ENCODE results near the gene GCKR.

Gene GCKR

GRCh38 chr2:27461118-27461517 is 35.5 kb upstream of the GCKR start:
- no peak for DNase-seq
- H3K4me3 ChIP-seq (ENCODE audit: insufficient read depth in 1 of 2, low read depth in 1 of 2, low read length in 2 of 2): no peak overlapping the region
- no peak overlapping the region for H3K4ac ChIP-seq (ENCODE audit: low read depth in 1 of 2, low read length in 2 of 2)
- peaks cover 34 to 77% of the 10 kb centered on the region in 2 experiments for H3K36me3 ChIP-seq (ENCODE audit: control insufficient read depth in 1 of 2, insufficient read depth in 2 of 2, low read depth in 1 of 2, low read length in 2 of 2)
- H2AFZ ChIP-seq (ENCODE audit: low read depth, low read length): no peak overlapping the region
- no peak overlapping the region for H3K4me2 ChIP-seq (ENCODE audit: low read length, poor library complexity, severe bottlenecking)
- H2BK5ac ChIP-seq (ENCODE audit: low read depth, low read length, poor library complexity, severe bottlenecking): no peak overlapping the region
- H2AK5ac ChIP-seq (ENCODE audit: low read length, severe bottlenecking): no peak overlapping the region
- no peak overlapping the region for H4K91ac ChIP-seq (ENCODE audit: low read length)
- H2BK12ac ChIP-seq (ENCODE audit: low read length in 2 of 2): no peak overlapping the region
- H2BK120ac ChIP-seq (ENCODE audit: low read depth, low read length): no peak overlapping the region
- no peaks in the 10 kb centered on the region for H3K79me1 ChIP-seq (replicated peaks; ENCODE audit: low read length, poor library complexity, severe bottlenecking)
- H2BK15ac ChIP-seq (ENCODE audit: low read depth, poor library complexity, severe bottlenecking): no peak overlapping the region
- no peaks in the 10 kb centered on the region for H3K9me3 ChIP-seq (ENCODE audit: control insufficient read depth, low read length)
- no peak overlapping the region for H3K23ac ChIP-seq (ENCODE audit: low read length in 2 of 2)
- no peak overlapping the region for H3K14ac ChIP-seq (ENCODE audit: low read length in 2 of 2)
- WGBS: 96% methylated on average over 8 of the region's 8 CpGs
- no peak overlapping the region for H3K27ac ChIP-seq (ENCODE audit: low read length, poor library complexity, severe bottlenecking)
- H4K8ac ChIP-seq (ENCODE audit: low read length): no peak overlapping the region
- H3K18ac ChIP-seq (ENCODE audit: low read depth in 1 of 2, low read length in 2 of 2): no peak overlapping the region
- H3K9ac ChIP-seq (ENCODE audit: low read length): no peak overlapping the region
- H3K4me1 ChIP-seq (ENCODE audit: control insufficient read depth, insufficient read depth, low read depth, low read length): peaks cover 3% of the 10 kb centered on the region
- H3K27me3 ChIP-seq (ENCODE audit: control insufficient read depth in 1 of 2, insufficient read depth in 1 of 2, low read length in 2 of 2): no peaks in the 10 kb centered on the region

GRCh38 chr2:27464443-27464842 is 32.2 kb upstream of the GCKR start:
- Histone ChIP-seq H2BK12ac (ENCODE audit: low read length in 2 of 2) (no peak overlapping the region), H2BK5ac (ENCODE audit: low read depth, low read length, poor library complexity, severe bottlenecking) (no peak overlapping the region), H3K4ac (ENCODE audit: low read depth in 1 of 2, low read length in 2 of 2) (no peak overlapping the region), H3K79me1 (replicated peaks; ENCODE audit: low read length, poor library complexity, severe bottlenecking) (no peaks in the 10 kb centered on the region), H3K4me1 (ENCODE audit: control insufficient read depth, insufficient read depth, low read depth, low read length) (peaks cover 3% of the 10 kb centered on the region), H3K27ac (ENCODE audit: low read length, poor library complexity, severe bottlenecking) (no peak overlapping the region), H4K8ac (ENCODE audit: low read length) (no peak overlapping the region), H2BK15ac (ENCODE audit: low read depth, poor library complexity, severe bottlenecking) (no peak overlapping the region), H3K23ac (ENCODE audit: low read length in 2 of 2) (no peak overlapping the region), H3K4me3 (ENCODE audit: insufficient read depth in 1 of 2, low read depth in 1 of 2, low read length in 2 of 2) (no peak overlapping the region), H3K9me3 (ENCODE audit: control insufficient read depth, low read length) (no peaks in the 10 kb centered on the region), H2AK5ac (ENCODE audit: low read length, severe bottlenecking) (no peak overlapping the region), H3K27me3 (ENCODE audit: control insufficient read depth in 1 of 2, insufficient read depth in 1 of 2, low read length in 2 of 2) (no peaks in the 10 kb centered on the region), H4K91ac (ENCODE audit: low read length) (no peak overlapping the region), H3K18ac (ENCODE audit: low read depth in 1 of 2, low read length in 2 of 2) (no peak overlapping the region), H3K9ac (ENCODE audit: low read length) (no peak overlapping the region), H2BK120ac (ENCODE audit: low read depth, low read length) (no peak overlapping the region), H3K36me3 (ENCODE audit: control insufficient read depth in 1 of 2, insufficient read depth in 2 of 2, low read depth in 1 of 2, low read length in 2 of 2) (peaks cover 14 to 48% of the 10 kb centered on the region in 2 experiments), H3K14ac (ENCODE audit: low read length in 2 of 2) (no peak overlapping the region), H3K4me2 (ENCODE audit: low read length, poor library complexity, severe bottlenecking) (no peak overlapping the region), H2AFZ (ENCODE audit: low read depth, low read length) (no peak overlapping the region)
- no peak for DNase-seq
- 100% methylated on average over 7 of the region's 7 CpGs for WGBS

- Histone ChIP-seq H3K4me2 (ENCODE audit: low read length, poor library complexity, severe bottlenecking) (no peak overlapping the region), H3K27ac (ENCODE audit: low read length, poor library complexity, severe bottlenecking) (no peak overlapping the region), H3K9ac (ENCODE audit: low read length) (no peak overlapping the region), H3K23ac (ENCODE audit: low read length in 2 of 2) (no peak overlapping the region), H3K27me3 (ENCODE audit: control insufficient read depth in 1 of 2, insufficient read depth in 1 of 2, low read length in 2 of 2) (no peaks in the 10 kb centered on the region), H2BK5ac (ENCODE audit: low read depth, low read length, poor library complexity, severe bottlenecking) (no peak overlapping the region), H3K14ac (ENCODE audit: low read length in 2 of 2) (no peak overlapping the region), H3K4me1 (ENCODE audit: control insufficient read depth, insufficient read depth, low read depth, low read length) (no peaks in the 10 kb centered on the region), H3K79me1 (replicated peaks; ENCODE audit: low read length, poor library complexity, severe bottlenecking) (no peaks in the 10 kb centered on the region), H2BK120ac (ENCODE audit: low read depth, low read length) (no peak overlapping the region), H2BK12ac (ENCODE audit: low read length in 2 of 2) (no peak overlapping the region), H3K4me3 (ENCODE audit: insufficient read depth in 1 of 2, low read depth in 1 of 2, low read length in 2 of 2) (no peak overlapping the region), H3K4ac (ENCODE audit: low read depth in 1 of 2, low read length in 2 of 2) (no peak overlapping the region), H3K36me3 (ENCODE audit: control insufficient read depth in 1 of 2, insufficient read depth in 2 of 2, low read depth in 1 of 2, low read length in 2 of 2) (peaks cover 15 to 58% of the 10 kb centered on the region in 2 experiments), H2BK15ac (ENCODE audit: low read depth, poor library complexity, severe bottlenecking) (no peak overlapping the region), H4K91ac (ENCODE audit: low read length) (no peak overlapping the region), H2AFZ (ENCODE audit: low read depth, low read length) (no peak overlapping the region), H4K8ac (ENCODE audit: low read length) (no peak overlapping the region), H3K18ac (ENCODE audit: low read depth in 1 of 2, low read length in 2 of 2) (no peak overlapping the region), H3K9me3 (ENCODE audit: control insufficient read depth, low read length) (no peaks in the 10 kb centered on the region), H2AK5ac (ENCODE audit: low read length, severe bottlenecking) (no peak overlapping the region)
- 92% methylated on average over 4 of the region's 5 CpGs for WGBS
- no peak for DNase-seq
Measured at GRCh38 chr2:27471961-27472360, 24.7 kb upstream of the GCKR start.

DNA sequence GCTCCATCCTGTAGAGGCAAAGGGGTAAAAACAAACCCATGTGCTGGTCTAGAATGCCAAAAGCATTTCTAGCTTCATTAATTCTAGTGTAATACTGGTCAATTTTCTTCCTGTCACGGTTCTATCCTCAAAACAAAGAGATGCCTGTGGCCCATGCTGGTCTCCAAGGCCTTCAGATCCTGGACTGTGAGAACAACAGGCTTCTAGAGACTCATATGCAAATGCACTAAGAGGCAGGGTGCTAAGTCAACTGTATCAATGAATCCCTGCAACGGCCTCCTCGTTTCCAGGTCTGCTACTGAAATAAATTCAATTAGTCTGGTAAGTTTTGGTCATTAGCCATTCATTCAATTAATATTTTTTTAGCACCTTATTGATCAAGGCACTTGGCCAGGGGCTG is 11.1 kb upstream of the GCKR start:
- peaks cover 6% of the 10 kb centered on the region for H3K4me1 ChIP-seq (ENCODE audit: control insufficient read depth, insufficient read depth, low read depth, low read length)
- H3K23ac ChIP-seq (ENCODE audit: low read length in 2 of 2): no peak overlapping the region

More for the DNA sequence above, 11.1 kb upstream of the GCKR start:
- H3K4ac ChIP-seq (ENCODE audit: low read depth in 1 of 2, low read length in 2 of 2): no peak overlapping the region
- no peak overlapping the region for H2BK12ac ChIP-seq (ENCODE audit: low read length in 2 of 2)
- DNase-seq: no peak
- 97% methylated on average over 1 of the region's 3 CpGs for WGBS
- H4K8ac ChIP-seq (ENCODE audit: low read length): no peak overlapping the region
- peaks cover 25% of the 10 kb centered on the region for H3K79me1 ChIP-seq (replicated peaks; ENCODE audit: low read length, poor library complexity, severe bottlenecking)
- no peaks in the 10 kb centered on the region for H3K9me3 ChIP-seq (ENCODE audit: control insufficient read depth, low read length)
- H2BK15ac ChIP-seq (ENCODE audit: low read depth, poor library complexity, severe bottlenecking): no peak overlapping the region
- H3K9ac ChIP-seq (ENCODE audit: low read length): no peak overlapping the region
- no peak overlapping the region for H3K4me2 ChIP-seq (ENCODE audit: low read length, poor library complexity, severe bottlenecking)
- no peak overlapping the region for H2BK5ac ChIP-seq (ENCODE audit: low read depth, low read length, poor library complexity, severe bottlenecking)
- no peaks in the 10 kb centered on the region for H3K27me3 ChIP-seq (ENCODE audit: control insufficient read depth in 1 of 2, insufficient read depth in 1 of 2, low read length in 2 of 2)
- H2BK120ac ChIP-seq (ENCODE audit: low read depth, low read length): no peak overlapping the region
- no peak overlapping the region for H2AFZ ChIP-seq (ENCODE audit: low read depth, low read length)
- no peak overlapping the region for H4K91ac ChIP-seq (ENCODE audit: low read length)
- no peak overlapping the region for H2AK5ac ChIP-seq (ENCODE audit: low read length, severe bottlenecking)
- no peak overlapping the region for H3K14ac ChIP-seq (ENCODE audit: low read length in 2 of 2)
- peaks cover 13 to 44% of the 10 kb centered on the region in 2 experiments for H3K36me3 ChIP-seq (ENCODE audit: control insufficient read depth in 1 of 2, insufficient read depth in 2 of 2, low read depth in 1 of 2, low read length in 2 of 2)
- H3K4me3 ChIP-seq (ENCODE audit: insufficient read depth in 1 of 2, low read depth in 1 of 2, low read length in 2 of 2): no peak overlapping the region
- H3K18ac ChIP-seq (ENCODE audit: low read depth in 1 of 2, low read length in 2 of 2): no peak overlapping the region
- no peak overlapping the region for H3K27ac ChIP-seq (ENCODE audit: low read length, poor library complexity, severe bottlenecking)
